ENCODE measurements around the gene CLCN2. TPM values are rescaled to one million over a fixed set of nuclear protein-coding genes. Genes with fewer than 3 reads are reported as not detected.

The CLCN2 gene
- total RNA-seq, 1 experiment from 2014 or later = 13.0 TPM

DNA sequence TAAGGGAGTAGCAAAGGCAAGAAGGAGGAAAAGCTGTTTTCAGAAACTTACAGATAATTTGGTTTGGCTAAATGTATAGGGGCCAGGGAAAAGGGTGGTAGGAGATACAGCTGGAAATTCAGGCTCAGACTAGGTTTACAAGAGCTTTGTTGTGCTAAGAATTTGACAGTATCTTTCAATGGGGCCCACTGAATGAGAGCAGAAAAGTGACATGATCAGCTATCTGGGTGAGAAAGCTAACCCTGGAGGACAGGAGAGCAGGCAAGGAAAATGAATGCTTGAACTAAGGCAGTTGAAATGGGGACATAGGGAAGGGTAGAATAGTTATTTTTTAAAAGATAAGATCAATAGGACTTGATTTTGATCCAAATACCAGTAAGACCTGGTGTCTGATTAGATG lies 49.8 kb downstream of the CLCN2 start:
- POLR2A ChIA-PET (ENCODE audit: unreplicated experiment) = no interaction called here
- H3K27ac ChIP-seq (ENCODE audit: low read length) = no peak overlapping the region
- intact Hi-C loops (cut with micrococcal nuclease) = loop anchor here (5.0 kb wide), 1 partner anchor 36 kb away; no protein-coding TSS in a partner anchor

DNA sequence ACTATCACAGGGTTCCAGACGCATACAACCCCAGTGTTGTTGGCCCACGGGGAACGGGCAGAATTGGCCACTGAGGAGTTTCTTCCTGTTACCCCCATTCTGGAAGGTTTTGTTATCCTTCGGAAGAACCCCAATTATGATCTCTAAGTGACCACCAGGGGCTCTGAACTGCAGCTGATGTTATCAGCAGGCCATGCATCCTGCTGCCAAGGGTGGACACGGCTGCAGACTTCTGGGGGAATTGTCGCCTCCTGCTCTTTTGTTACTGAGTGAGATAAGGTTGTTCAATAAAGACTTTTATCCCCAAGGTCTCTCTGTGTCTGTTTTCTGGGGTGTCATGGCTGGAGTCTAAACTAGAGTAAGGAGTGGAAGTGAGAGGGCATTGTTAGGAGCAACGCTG lies 52.7 kb downstream of the CLCN2 start:
- ChIA-PET CTCF (no interaction called here), POLR2A (ENCODE audit: unreplicated experiment) (no interaction called here)
- no TSS peak for BruUV-seq (replicated peaks)

More for the DNA sequence above, 49.8 kb downstream of the CLCN2 start:
- H3K36me3 ChIP-seq (ENCODE audit: low read depth, low read length) = peaks cover 33% of the 10 kb centered on the region
- peaks cover 20% of the 10 kb centered on the region for H3K79me2 ChIP-seq (ENCODE audit: low read length)
- no peaks in the 10 kb centered on the region for H3K9me3 ChIP-seq (ENCODE audit: low read length)
- peaks cover 21% of the 10 kb centered on the region for H4K20me1 ChIP-seq (ENCODE audit: low read length)
- CTCF ChIA-PET = interaction anchor here (0.7 kb wide), 1 partner anchor 22 kb away, joined by 4 read pairs; no protein-coding TSS in a partner anchor
- no peaks in the 10 kb centered on the region for H3K27me3 ChIP-seq (ENCODE audit: low read length)
- no peak for ATAC-seq
- no peak overlapping the region for H3K9ac ChIP-seq (ENCODE audit: low read length)
- no peak overlapping the region for H3K4me2 ChIP-seq (ENCODE audit: low read length)
- peaks cover 8% of the 10 kb centered on the region for H3F3A ChIP-seq (ENCODE audit: low read length, unreplicated experiment)
- H3K4me3 ChIP-seq (ENCODE audit: low read length) = no peak overlapping the region
- H3K4me1 ChIP-seq (ENCODE audit: insufficient read depth, low read length) = peaks cover 8% of the 10 kb centered on the region
- no peaks in the 10 kb centered on the region for H3K9me2 ChIP-seq (replicated peaks; ENCODE audit: low read length)
- no TSS peak for BruUV-seq (replicated peaks)
- DNase-seq = no peak
- TF ChIP-seq EZH2phosphoT487 (IDR thresholded peaks at IDR 0.05; ENCODE audit: borderline replicate concordance, low read length) (no peak), EZH2 (IDR thresholded peaks at IDR 0.05; ENCODE audit: low read length, unreplicated experiment) (no peak)
- TF ChIP-seq, protein P1, sequence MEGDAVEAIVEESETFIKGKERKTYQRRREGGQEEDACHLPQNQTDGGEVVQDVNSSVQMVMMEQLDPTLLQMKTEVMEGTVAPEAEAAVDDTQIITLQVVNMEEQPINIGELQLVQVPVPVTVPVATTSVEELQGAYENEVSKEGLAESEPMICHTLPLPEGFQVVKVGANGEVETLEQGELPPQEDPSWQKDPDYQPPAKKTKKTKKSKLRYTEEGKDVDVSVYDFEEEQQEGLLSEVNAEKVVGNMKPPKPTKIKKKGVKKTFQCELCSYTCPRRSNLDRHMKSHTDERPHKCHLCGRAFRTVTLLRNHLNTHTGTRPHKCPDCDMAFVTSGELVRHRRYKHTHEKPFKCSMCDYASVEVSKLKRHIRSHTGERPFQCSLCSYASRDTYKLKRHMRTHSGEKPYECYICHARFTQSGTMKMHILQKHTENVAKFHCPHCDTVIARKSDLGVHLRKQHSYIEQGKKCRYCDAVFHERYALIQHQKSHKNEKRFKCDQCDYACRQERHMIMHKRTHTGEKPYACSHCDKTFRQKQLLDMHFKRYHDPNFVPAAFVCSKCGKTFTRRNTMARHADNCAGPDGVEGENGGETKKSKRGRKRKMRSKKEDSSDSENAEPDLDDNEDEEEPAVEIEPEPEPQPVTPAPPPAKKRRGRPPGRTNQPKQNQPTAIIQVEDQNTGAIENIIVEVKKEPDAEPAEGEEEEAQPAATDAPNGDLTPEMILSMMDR (conservative IDR thresholded peaks at IDR 0.05; ENCODE audit: low read depth, low read length) = no peak
- H2AFZ ChIP-seq (ENCODE audit: low read length) = no peak overlapping the region

DNA sequence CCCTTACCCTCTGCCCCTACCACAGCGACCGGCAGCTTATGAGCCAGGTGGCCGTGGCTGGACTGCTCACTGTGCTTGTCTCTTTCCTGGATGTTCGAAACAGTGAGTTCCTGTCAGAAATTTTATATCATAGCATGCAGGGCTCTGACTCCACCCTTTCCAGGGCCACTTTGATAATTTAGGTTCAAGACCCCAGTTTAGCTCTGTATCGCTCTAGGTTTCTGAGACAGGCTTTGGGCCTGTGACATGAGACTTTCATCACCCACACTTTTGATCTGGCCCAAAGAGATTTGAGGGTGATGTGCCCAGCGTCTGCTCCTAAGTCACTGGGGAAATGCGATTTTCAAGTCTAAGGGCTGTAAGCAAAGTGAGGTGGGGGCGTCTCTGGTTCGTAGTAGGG lies 53.5 kb downstream of the CLCN2 start:
- Histone ChIP-seq H3K9ac (ENCODE audit: low read length) (no peak overlapping the region), H3K27ac (ENCODE audit: low read length) (no peak overlapping the region), H3K4me3 (ENCODE audit: low read length) (no peak overlapping the region), H3K9me3 (ENCODE audit: low read length) (no peaks in the 10 kb centered on the region), H3K36me3 (ENCODE audit: low read depth, low read length) (peaks cover 58% of the 10 kb centered on the region), H3K4me2 (ENCODE audit: low read length) (no peak overlapping the region), H3F3A (ENCODE audit: low read length, unreplicated experiment) (peaks cover 8% of the 10 kb centered on the region), H4K20me1 (ENCODE audit: low read length) (peaks cover 41% of the 10 kb centered on the region), H2AFZ (ENCODE audit: low read length) (no peak overlapping the region), H3K9me2 (replicated peaks; ENCODE audit: low read length) (no peaks in the 10 kb centered on the region), H3K79me2 (ENCODE audit: low read length) (peaks cover 30% of the 10 kb centered on the region), H3K27me3 (ENCODE audit: low read length) (no peaks in the 10 kb centered on the region), H3K4me1 (ENCODE audit: insufficient read depth, low read length) (no peaks in the 10 kb centered on the region)
- ChIA-PET POLR2A (ENCODE audit: unreplicated experiment) (no interaction called here), CTCF (no interaction called here)
- ATAC-seq = no peak
- no TSS peak for BruUV-seq (replicated peaks)
- DNase-seq = no peak
- intact Hi-C loops (cut with micrococcal nuclease) = no loop called here
- TF ChIP-seq EZH2 (IDR thresholded peaks at IDR 0.05; ENCODE audit: low read length, unreplicated experiment) (no peak), EZH2phosphoT487 (IDR thresholded peaks at IDR 0.05; ENCODE audit: borderline replicate concordance, low read length) (no peak)
- TF ChIP-seq, protein P1 (conservative IDR thresholded peaks at IDR 0.05; ENCODE audit: low read depth, low read length) = no peak

More for the DNA sequence above, 52.7 kb downstream of the CLCN2 start:
- Histone ChIP-seq H3F3A (ENCODE audit: low read length, unreplicated experiment) (peaks cover 8% of the 10 kb centered on the region), H3K36me3 (ENCODE audit: low read depth, low read length) (peaks cover 49% of the 10 kb centered on the region), H4K20me1 (ENCODE audit: low read length) (peaks cover 33% of the 10 kb centered on the region), H3K27ac (ENCODE audit: low read length) (no peak overlapping the region), H3K4me3 (ENCODE audit: low read length) (no peak overlapping the region), H2AFZ (ENCODE audit: low read length) (no peak overlapping the region), H3K4me2 (ENCODE audit: low read length) (no peak overlapping the region), H3K9me3 (ENCODE audit: low read length) (no peaks in the 10 kb centered on the region), H3K79me2 (ENCODE audit: low read length) (peaks cover 21% of the 10 kb centered on the region), H3K9ac (ENCODE audit: low read length) (no peak overlapping the region), H3K27me3 (ENCODE audit: low read length) (no peaks in the 10 kb centered on the region), H3K9me2 (replicated peaks; ENCODE audit: low read length) (no peaks in the 10 kb centered on the region), H3K4me1 (ENCODE audit: insufficient read depth, low read length) (peaks cover under 1% of the 10 kb centered on the region; the same call in 1 of the 2 replicates)
- ATAC-seq = no peak
- intact Hi-C loops (cut with micrococcal nuclease) = no loop called here
- no peak for DNase-seq
- TF ChIP-seq EZH2phosphoT487 (IDR thresholded peaks at IDR 0.05; ENCODE audit: borderline replicate concordance, low read length) (no peak), EZH2 (IDR thresholded peaks at IDR 0.05; ENCODE audit: low read length, unreplicated experiment) (no peak)
- TF ChIP-seq, protein P1 (conservative IDR thresholded peaks at IDR 0.05; ENCODE audit: low read depth, low read length) = 0 out of 2 replicates have a peak, but pooled peaks have one; percentile 16

Measured in PC-3 (cell line).